AG04449 (cell line): ENCODE data around the gene PRKG1.

ENCODE experiments used
- CTCF ChIA-PET: fragments of 350-600 bp; formaldehyde crosslinking; extraction: SDS; loops from one replicate; lab custom pipeline; 2021; ENCODE audit warnings: antibody characterized with exemption; lab: Yijun Ruan, JAX
- POLR2A ChIA-PET: fragments of 400-600, 350-600 bp; formaldehyde crosslinking; extraction: SDS; loops from one replicate; lab custom pipeline; 2020; ENCODE audit warnings: antibody characterized with exemption, inconsistent platforms; lab: Yijun Ruan, JAX
- DNase-seq: peaks from one replicate; pipeline ENCODE4 v3.0.0-alpha.2; 2010; ENCODE audit warnings: low read depth, low spot score
- H3K4me3 ChIP-seq: 2 replicates; pipeline ENCODE4 v1.5.1; 2011; ENCODE audit warnings: low read depth, mild to moderate bottlenecking, control low read depth, low read length
- CTCF ChIP-seq: IDR thresholded peaks from one replicate; pipeline ENCODE4 v1.5.1; 2011; ENCODE audit warnings: mild to moderate bottlenecking, moderate library complexity, low read length, control low read depth, inconsistent platforms; ENCODE audit not compliant: insufficient read depth; ENCODE audit errors: missing control alignments

The PRKG1 gene

GRCh38 chr10:51624013-51624412 is 549.7 kb downstream of the PRKG1 start:
- no peak for DNase-seq
- no peak overlapping the region for H3K4me3 ChIP-seq
- ChIA-PET CTCF (interaction anchor here (1.8 kb wide), 1 partner anchor 13 kb away, joined by 5 read pairs; no protein-coding TSS in a partner anchor), POLR2A (no interaction called here)
- no peak for TF ChIP-seq CTCF

DNA sequence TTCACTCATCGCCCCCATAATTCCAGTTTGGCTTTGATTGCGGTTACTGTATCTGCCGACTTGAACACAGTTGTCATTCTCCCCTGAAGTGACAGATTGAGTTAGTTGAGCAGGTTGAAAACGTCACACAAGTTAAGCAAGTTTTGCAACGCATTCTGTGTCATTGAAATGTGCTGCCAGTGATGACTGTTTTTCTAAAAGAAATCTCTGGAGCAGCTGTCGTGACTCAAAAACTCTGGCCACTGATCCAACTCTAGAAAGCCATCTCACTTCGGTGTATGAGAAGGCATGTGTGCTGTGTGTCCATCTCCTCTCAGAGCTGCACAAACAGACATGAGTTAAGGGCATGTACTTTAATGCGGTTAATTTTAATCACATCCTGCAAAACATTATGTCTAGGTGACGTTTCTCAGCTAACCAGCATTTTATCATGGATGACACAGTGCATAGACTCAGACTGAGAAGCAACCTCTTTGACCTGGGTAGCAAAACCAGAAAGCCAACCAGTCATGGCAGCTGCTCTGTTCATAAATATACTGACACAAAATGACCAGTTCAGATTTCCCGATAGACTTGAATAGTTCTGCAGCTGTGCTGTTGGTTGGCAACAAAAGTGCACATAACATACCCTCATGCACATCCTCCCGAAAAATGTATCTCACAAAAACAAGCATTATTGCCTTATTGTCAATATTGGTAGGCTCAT is 555.8 kb downstream of the PRKG1 start:
- TF ChIP-seq CTCF: no peak
- ChIA-PET CTCF (no interaction called here), POLR2A (no interaction called here)
- DNase-seq: peak; percentile 0
- no peak overlapping the region for H3K4me3 ChIP-seq

DNA sequence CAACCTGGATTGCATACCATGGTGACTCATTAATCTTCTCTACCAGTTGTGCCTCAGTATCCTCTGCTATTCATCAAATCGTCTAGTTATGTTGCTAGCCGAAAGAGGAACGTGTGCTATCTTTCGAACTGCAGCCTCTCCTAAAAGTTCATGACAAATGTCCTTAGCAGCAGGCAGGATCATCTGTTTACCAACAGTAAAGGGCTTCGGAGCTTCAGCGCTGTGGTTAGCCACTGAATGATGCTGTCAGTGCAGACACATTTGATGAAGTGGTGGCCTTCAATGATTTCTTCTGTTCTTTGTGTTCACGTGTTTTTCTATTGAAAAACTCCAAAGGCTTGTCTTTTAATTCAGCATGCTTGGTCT is 556.3 kb downstream of the PRKG1 start:
- DNase-seq: no peak
- TF ChIP-seq CTCF: no peak
- POLR2A ChIA-PET: no interaction called here
- CTCF ChIA-PET: no interaction called here
- no peak overlapping the region for H3K4me3 ChIP-seq

DNA sequence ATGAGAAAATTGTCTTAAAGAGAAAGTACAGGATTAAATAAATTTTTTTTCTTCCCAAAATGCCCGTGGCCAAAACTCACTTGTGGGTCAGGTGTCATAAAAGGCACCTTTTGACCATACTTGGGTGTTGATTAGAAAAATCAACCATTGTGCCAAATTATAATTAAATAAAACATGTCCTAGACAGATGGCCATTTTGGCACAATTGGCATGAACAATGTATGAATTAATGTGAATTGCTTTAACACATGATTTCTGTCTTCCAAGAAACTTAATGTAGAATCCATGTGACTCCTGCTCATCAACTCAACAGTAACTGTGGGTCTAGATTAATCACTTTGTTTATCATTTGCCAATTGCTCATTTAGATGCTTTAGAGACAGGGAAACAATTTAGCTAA is 561.1 kb downstream of the PRKG1 start:
- no peak for DNase-seq
- ChIA-PET CTCF (interaction anchor here (1.2 kb wide), 1 partner anchor 9 kb away, joined by 3 read pairs; no protein-coding TSS in a partner anchor), POLR2A (no interaction called here)
- no peak overlapping the region for H3K4me3 ChIP-seq
- no peak for TF ChIP-seq CTCF

DNA sequence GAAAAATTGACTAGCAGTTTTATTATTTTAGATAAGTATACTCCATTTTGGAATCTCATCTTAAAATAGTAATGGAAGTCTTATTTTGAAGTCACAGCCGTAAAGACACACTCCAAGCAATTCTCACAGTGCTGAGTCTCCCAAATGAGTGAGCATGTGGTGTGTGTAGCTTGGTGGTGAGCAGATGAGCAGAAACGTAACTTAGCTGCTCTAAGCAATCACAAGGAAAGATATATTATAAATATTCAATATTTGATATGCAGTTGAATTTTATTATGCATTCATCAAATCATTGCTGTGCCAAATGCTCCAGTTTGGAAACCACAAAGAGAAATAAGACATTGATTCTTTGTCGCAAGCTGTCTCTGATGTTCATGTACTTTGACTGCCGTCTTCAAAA is 563.9 kb downstream of the PRKG1 start:
- DNase-seq: no peak
- ChIA-PET POLR2A (no interaction called here), CTCF (interaction anchor here (2.0 kb wide), 1 partner anchor 14 kb away, joined by 5 read pairs; no protein-coding TSS in a partner anchor)
- TF ChIP-seq CTCF: no peak
- H3K4me3 ChIP-seq: no peak overlapping the region

DNA sequence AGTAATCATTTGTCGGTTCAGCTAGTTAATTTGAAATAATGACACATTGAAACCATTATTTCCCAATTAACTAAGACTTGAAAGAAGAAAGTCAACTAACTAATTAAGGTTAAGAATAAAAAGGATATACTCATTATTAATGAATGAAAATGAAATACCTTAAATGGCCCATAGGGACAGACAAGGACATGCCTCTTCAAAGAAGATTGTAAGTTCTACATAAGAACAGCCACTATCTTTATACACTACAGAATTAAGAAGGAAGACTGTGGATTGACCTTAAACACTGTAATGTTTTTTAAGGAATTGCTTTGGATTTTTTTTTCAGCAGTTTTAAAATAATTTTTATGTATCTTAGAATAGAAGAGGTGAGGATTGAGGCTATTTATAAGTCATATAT is 564.5 kb downstream of the PRKG1 start:
- ChIA-PET CTCF (no interaction called here), POLR2A (no interaction called here)
- H3K4me3 ChIP-seq: no peak overlapping the region
- TF ChIP-seq CTCF: no peak
- no peak for DNase-seq
